H9 (cell line): ENCODE measurements around the gene FAM219B. TPM values are rescaled to one million over a fixed set of nuclear protein-coding genes. Genes with fewer than 3 reads are reported as not detected.
A peak's percentile ranks its signal among the peaks of the same experiment; 100 is the strongest.

ENCODE experiments used
- DNase-seq: peaks from one replicate; pipeline ENCODE4 v3.0.0-alpha.2; 2017
- H2AFZ ChIP-seq: one replicate; pipeline ENCODE4 v1.6.1; 2013; ENCODE audit warnings: mild to moderate bottlenecking, low read length, control low read depth, moderate library complexity
- H2AK5ac ChIP-seq: 2 replicates; pipeline ENCODE4 v1.6.1; 2013; ENCODE audit warnings: low read length, control low read depth, mixed read lengths; ENCODE audit not compliant: insufficient read length
- H2BK120ac ChIP-seq: one replicate; pipeline ENCODE4 v1.6.1; 2013; ENCODE audit warnings: low read depth, mild to moderate bottlenecking, low read length, control low read depth, inconsistent platforms; ENCODE audit not compliant: poor library complexity, severe bottlenecking
- H2BK12ac ChIP-seq: 2 replicates; pipeline ENCODE4 v1.6.1; 2013; ENCODE audit warnings: low read length, control low read depth, mixed read lengths, low read depth; ENCODE audit not compliant: insufficient read length
- H2BK15ac ChIP-seq: 2 replicates; pipeline ENCODE4 v1.6.1; 2013; ENCODE audit warnings: low read depth, low read length, control low read depth
- H2BK20ac ChIP-seq: one replicate; pipeline ENCODE4 v1.6.1; 2013; ENCODE audit warnings: low read depth, mild to moderate bottlenecking, low read length, control low read depth, inconsistent platforms; ENCODE audit not compliant: poor library complexity, severe bottlenecking
- H2BK5ac ChIP-seq: 2 replicates; pipeline ENCODE4 v1.6.1; 2013; ENCODE audit warnings: low read length, control low read depth, mixed read lengths; ENCODE audit not compliant: insufficient read length
- H3K14ac ChIP-seq: 2 replicates; pipeline ENCODE4 v1.6.1; 2013; ENCODE audit warnings: low read length, control low read depth; ENCODE audit not compliant: insufficient read depth
- H3K18ac ChIP-seq: 2 replicates; pipeline ENCODE4 v1.6.1; 2013; ENCODE audit warnings: low read depth, mild to moderate bottlenecking, mixed read lengths, low read length, control low read depth; ENCODE audit not compliant: insufficient read length
- H3K23ac ChIP-seq: 2 replicates; pipeline ENCODE4 v1.6.1; 2013; ENCODE audit warnings: low read length, control low read depth, mixed read lengths, low read depth; ENCODE audit not compliant: insufficient read length
- H3K23me2 ChIP-seq: 2 replicates; pipeline ENCODE4 v1.6.1; 2013; ENCODE audit warnings: low read depth, mild to moderate bottlenecking, mixed read lengths, low read length, control low read depth; ENCODE audit not compliant: insufficient read length, poor library complexity, severe bottlenecking
- H3K27ac ChIP-seq: 2 replicates; pipeline ENCODE4 v1.5.1; 2013; ENCODE audit warnings: low read length, control low read depth, mixed read lengths, low read depth; ENCODE audit not compliant: insufficient read length
- H3K27me3 ChIP-seq: 2 replicates; pipeline ENCODE4 v1.6.1; 2013; ENCODE audit warnings: low read length, control low read depth, inconsistent platforms; ENCODE audit not compliant: insufficient read depth
- H3K4ac ChIP-seq: 2 replicates; pipeline ENCODE4 v1.6.1; 2013; ENCODE audit warnings: low read depth, mild to moderate bottlenecking, control low read depth, inconsistent platforms, low read length, moderate library complexity
- H3K4me1 ChIP-seq: 2 replicates; pipeline ENCODE4 v1.6.1; 2013; ENCODE audit warnings: low read length, control low read depth, inconsistent platforms; ENCODE audit not compliant: insufficient read depth
- H3K4me2 ChIP-seq: 2 replicates; pipeline ENCODE4 v1.6.1; 2013; ENCODE audit warnings: low read length, control low read depth, mixed read lengths; ENCODE audit not compliant: insufficient read length, insufficient read depth
- H3K56ac ChIP-seq: 2 replicates; pipeline ENCODE4 v1.6.1; 2013; ENCODE audit warnings: low read depth, mild to moderate bottlenecking, mixed read lengths, low read length, control low read depth; ENCODE audit not compliant: insufficient read length
- H3K79me1 ChIP-seq: 2 replicates; pipeline ENCODE4 v1.6.1; 2013; ENCODE audit warnings: low read depth, mild to moderate bottlenecking, moderate library complexity, low read length, control low read depth, inconsistent platforms; ENCODE audit not compliant: insufficient read depth, poor library complexity, severe bottlenecking
- H3K79me2 ChIP-seq: 2 replicates; pipeline ENCODE4 v1.6.1; 2013; ENCODE audit warnings: low read length, control low read depth, inconsistent platforms; ENCODE audit not compliant: insufficient read depth
- H3K9ac ChIP-seq: 2 replicates; pipeline ENCODE4 v1.6.1; 2013; ENCODE audit warnings: low read length, control low read depth, mixed read lengths; ENCODE audit not compliant: insufficient read length; ENCODE audit errors: extremely low read depth
- H3K9me3 ChIP-seq: one replicate; pipeline ENCODE4 v1.6.1; 2013; ENCODE audit warnings: low read depth, low read length, inconsistent platforms; ENCODE audit not compliant: control insufficient read depth
- H3T11ph ChIP-seq: one replicate; pipeline ENCODE4 v1.6.1; 2013; ENCODE audit warnings: mild to moderate bottlenecking, low read length, control low read depth, inconsistent platforms
- H4K20me1 ChIP-seq: one replicate; pipeline ENCODE4 v1.6.1; 2013; ENCODE audit not compliant: control insufficient read depth, insufficient read length, insufficient read depth
- H4K5ac ChIP-seq: 2 replicates; pipeline ENCODE4 v1.6.1; 2013; ENCODE audit warnings: low read depth, mild to moderate bottlenecking, mixed read lengths, low read length, control low read depth; ENCODE audit not compliant: insufficient read length
- H4K8ac ChIP-seq: replicated peaks from 2 replicates; pipeline ENCODE4 v1.6.1; 2013; ENCODE audit warnings: low read length, control low read depth, mixed read lengths, low read depth; ENCODE audit not compliant: insufficient read length
- H4K91ac ChIP-seq: 2 replicates; pipeline ENCODE4 v1.6.1; 2013; ENCODE audit warnings: low read depth, mild to moderate bottlenecking, moderate library complexity, mixed read lengths, low read length, control low read depth; ENCODE audit not compliant: insufficient read length
- H3K27ac Mint-ChIP-seq, 3 experiments: 2 replicates in 2 of 3; 3 replicates in 1 of 3; pipeline ENCODE4 v1.8.0; 2020 to 2021; ENCODE audit warnings: mixed read lengths in 3 of 3, mild to moderate bottlenecking in 1 of 3, moderate library complexity in 1 of 3
- H3K27me3 Mint-ChIP-seq: 2 replicates; pipeline ENCODE4 v1.8.0; 2021; ENCODE audit warnings: low read depth, mild to moderate bottlenecking, moderate library complexity, mixed read lengths
- H3K36me3 Mint-ChIP-seq, 3 experiments: 2 replicates in 2 of 3; 3 replicates in 1 of 3; pipeline ENCODE4 v1.8.0; 2020 to 2021; ENCODE audit warnings: low read depth in 3 of 3, mixed read lengths in 3 of 3; ENCODE audit not compliant: insufficient read depth in 1 of 3
- H3K4me1 Mint-ChIP-seq, 2 experiments: 2 replicates each; pipeline ENCODE4 v1.8.0; 2020; ENCODE audit warnings: mixed read lengths in 2 of 2
- H3K4me3 Mint-ChIP-seq, 2 experiments: 2 replicates in 1 of 2; 3 replicates in 1 of 2; pipeline ENCODE4 v1.8.0; 2020 to 2021; ENCODE audit warnings: mild to moderate bottlenecking in 2 of 2, mixed read lengths in 2 of 2, moderate library complexity in 1 of 2
- H3K9me3 Mint-ChIP-seq, 2 experiments: 2 replicates in 1 of 2; 3 replicates in 1 of 2; pipeline ENCODE4 v1.8.0; 2020; ENCODE audit warnings: mild to moderate bottlenecking in 2 of 2, mixed read lengths in 2 of 2, moderate library complexity in 1 of 2
- WGBS: extraction: QIAGEN DNeasy Blood & Tissue Kit; methylation state at CpG from one replicate; pipeline ENCODE4 v1.1.7; 2013; ENCODE audit warnings: missing lambda C conversion rate, low lambda C conversion rate, mixed read lengths; ENCODE audit not compliant: insufficient read length; ENCODE audit errors: extremely low coverage; 5-methylcytosine and 5-hydroxymethylcytosine counted together
- total RNA-seq: library from RNA; stranded (reverse); gene quantifications from 2 replicates; pipeline ENCODE4 v1.2.1, GENCODE V29; 2021
- TF ChIP-seq, protein P1 (sequence below): fragments of 200-600 bp; sonication (generic); conservative IDR thresholded peaks from 3 replicates; pipeline ENCODE4 v1.8.0; 2021; ENCODE audit warnings: antibody characterized with exemption, mild to moderate bottlenecking

The FAM219B gene
- total RNA-seq, 1 experiment from 2014 or later, result 60.3 TPM

- H3K56ac ChIP-seq, result no peak overlapping the region
- Mint-ChIP-seq H3K9me3 (no peaks in the 10 kb centered on the region), H3K4me1 (peaks cover 27 to 30% of the 10 kb centered on the region in 2 experiments), H3K27ac (peak overlapping the region in 1 of 3 experiments; percentile 23; a peak in 1 of 7 replicates), H3K4me3 (0 out of 5 replicates have a peak overlapping the region, but pooled peaks of 1 of the 2 experiments have one; percentile 0), H3K27me3 (peaks cover 21% of the 10 kb centered on the region), H3K36me3 (peaks cover 0 to 2% (median 0%) of the 10 kb centered on the region in 3 experiments; a peak in 2 of 7 replicates)
- no peaks in the 10 kb centered on the region; the same call in 1 of the 2 replicates for H3K4me1 ChIP-seq
- no peak overlapping the region for H4K91ac ChIP-seq
- H3T11ph ChIP-seq, result no peak overlapping the region
- H3K9ac ChIP-seq, result no peak overlapping the region
- no peaks in the 10 kb centered on the region for H3K9me3 ChIP-seq
- no peak overlapping the region for H3K23ac ChIP-seq
- no peak overlapping the region for H2BK5ac ChIP-seq
- no peak overlapping the region for H2BK12ac ChIP-seq
- H3K14ac ChIP-seq, result no peak overlapping the region
- TF ChIP-seq, protein P1, sequence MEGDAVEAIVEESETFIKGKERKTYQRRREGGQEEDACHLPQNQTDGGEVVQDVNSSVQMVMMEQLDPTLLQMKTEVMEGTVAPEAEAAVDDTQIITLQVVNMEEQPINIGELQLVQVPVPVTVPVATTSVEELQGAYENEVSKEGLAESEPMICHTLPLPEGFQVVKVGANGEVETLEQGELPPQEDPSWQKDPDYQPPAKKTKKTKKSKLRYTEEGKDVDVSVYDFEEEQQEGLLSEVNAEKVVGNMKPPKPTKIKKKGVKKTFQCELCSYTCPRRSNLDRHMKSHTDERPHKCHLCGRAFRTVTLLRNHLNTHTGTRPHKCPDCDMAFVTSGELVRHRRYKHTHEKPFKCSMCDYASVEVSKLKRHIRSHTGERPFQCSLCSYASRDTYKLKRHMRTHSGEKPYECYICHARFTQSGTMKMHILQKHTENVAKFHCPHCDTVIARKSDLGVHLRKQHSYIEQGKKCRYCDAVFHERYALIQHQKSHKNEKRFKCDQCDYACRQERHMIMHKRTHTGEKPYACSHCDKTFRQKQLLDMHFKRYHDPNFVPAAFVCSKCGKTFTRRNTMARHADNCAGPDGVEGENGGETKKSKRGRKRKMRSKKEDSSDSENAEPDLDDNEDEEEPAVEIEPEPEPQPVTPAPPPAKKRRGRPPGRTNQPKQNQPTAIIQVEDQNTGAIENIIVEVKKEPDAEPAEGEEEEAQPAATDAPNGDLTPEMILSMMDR, result no peak
- H2BK120ac ChIP-seq, result no peak overlapping the region
- no peak overlapping the region for H3K27ac ChIP-seq
- DNase-seq, result no peak
- H4K8ac ChIP-seq, result no peak overlapping the region
- no peak overlapping the region for H2AFZ ChIP-seq
- no peak overlapping the region for H3K4ac ChIP-seq
- no peak overlapping the region for H3K4me2 ChIP-seq
- H4K5ac ChIP-seq, result no peak overlapping the region
- H2BK20ac ChIP-seq, result no peak overlapping the region
- H3K79me2 ChIP-seq, result peaks cover 3% of the 10 kb centered on the region; the same call in 1 of the 2 replicates
- H4K20me1 ChIP-seq, result no peaks in the 10 kb centered on the region
- WGBS, result no CpG with 5 or more reads among the region's 3 CpGs
- no peak overlapping the region for H2BK15ac ChIP-seq
- no peak overlapping the region for H2AK5ac ChIP-seq
- H3K27me3 ChIP-seq, result peaks cover 3% of the 10 kb centered on the region; the same call in 1 of the 2 replicates
- no peak overlapping the region for H3K18ac ChIP-seq
- H3K23me2 ChIP-seq, result peaks cover 8% of the 10 kb centered on the region
- H3K79me1 ChIP-seq, result no peaks in the 10 kb centered on the region
These were observed 44.4 kb upstream of the FAM219B start for GRCh38 chr15:74951006-74951405.
